NCI-H82 (cell line): ENCODE data around the gene IL13RA2.
A peak's percentile ranks its signal among the peaks of the same experiment; 100 is the strongest.

ENCODE experiments used
- DNase-seq: peaks from one replicate; lab custom pipeline; 2025; lab: John Stamatoyannopoulos, UW

The IL13RA2 gene

GRCh38 chrX:115017455-115017854 lies at the start of gene IL13RA2:
TSS of gene IL13RA2 (minus strand) at chrX:115017616. CDS start at chrX:115017269, 347 bp downstream.
- DNase-seq: peak; percentile 2

- no peak for DNase-seq
Observed at GRCh38 chrX:115065304-115065703, 47.9 kb upstream of the IL13RA2 start.

- no peak for DNase-seq
Observed at GRCh38 chrX:115060013-115060412, 42.6 kb upstream of the IL13RA2 start.

- DNase-seq: no peak
Observed at GRCh38 chrX:115058276-115058675, 40.9 kb upstream of the IL13RA2 start.

GRCh38 chrX:115054876-115055275 lies 37.5 kb upstream of the IL13RA2 start:
- no peak for DNase-seq

- DNase-seq: no peak
Observed at GRCh38 chrX:115053223-115053622, 35.8 kb upstream of the IL13RA2 start.

- DNase-seq: no peak
Observed at GRCh38 chrX:115047715-115048114, 30.3 kb upstream of the IL13RA2 start.

- no peak for DNase-seq
Observed at GRCh38 chrX:115047181-115047580, 29.8 kb upstream of the IL13RA2 start.

- no peak for DNase-seq
Observed at GRCh38 chrX:115040417-115040816, 23.0 kb upstream of the IL13RA2 start.

- DNase-seq: no peak
Observed at GRCh38 chrX:115038406-115038805, 21.0 kb upstream of the IL13RA2 start.

- DNase-seq: no peak
Observed at GRCh38 chrX:115036029-115036428, 18.6 kb upstream of the IL13RA2 start.

- no peak for DNase-seq
Observed at GRCh38 chrX:115031989-115032388, 14.6 kb upstream of the IL13RA2 start.

- no peak for DNase-seq
Observed at GRCh38 chrX:115030625-115031024, 13.2 kb upstream of the IL13RA2 start.

- DNase-seq: no peak
Observed at GRCh38 chrX:115029869-115030570, 12.6 kb upstream of the IL13RA2 start.

- no peak for DNase-seq
Observed at GRCh38 chrX:115029440-115029839, 12.0 kb upstream of the IL13RA2 start.

- no peak for DNase-seq
Observed at GRCh38 chrX:115023811-115024210, 6.4 kb upstream of the IL13RA2 start.

- peak; percentile 28 for DNase-seq
Observed at GRCh38 chrX:115023139-115023538, 5.7 kb upstream of the IL13RA2 start.

GRCh38 chrX:115021121-115021520 lies 3.7 kb upstream of the IL13RA2 start:
- no peak for DNase-seq

GRCh38 chrX:115018944-115019343 lies 1.5 kb upstream of the IL13RA2 start:
- DNase-seq: no peak

GRCh38 chrX:115018040-115018647 lies 728 bp upstream of the IL13RA2 start:
- DNase-seq: peak; percentile 23

- DNase-seq: no peak
Observed at GRCh38 chrX:115013705-115014104, 3.7 kb downstream of the IL13RA2 start.

- no peak for DNase-seq
Observed at GRCh38 chrX:115011428-115011827, 6.0 kb downstream of the IL13RA2 start.

GRCh38 chrX:114999906-115000305 lies 17.5 kb downstream of the IL13RA2 start:
- DNase-seq: no peak

- no peak for DNase-seq
Observed at GRCh38 chrX:114997779-114998178, 19.6 kb downstream of the IL13RA2 start.
